NCI-H526 treated with DMSO at 0.1 percent for 48 hours (cell line): Measurements from ENCODE around the gene CLTRN.
"Not testable (repeated sequence)": the region's sequence is repeated elsewhere in the genome, so short reads cannot be mapped to it uniquely, and the experiment has no call there.

ENCODE experiments used
- DNase-seq: peaks from one replicate; lab custom pipeline; 2025; lab: John Stamatoyannopoulos, UW

The CLTRN gene, protein sequence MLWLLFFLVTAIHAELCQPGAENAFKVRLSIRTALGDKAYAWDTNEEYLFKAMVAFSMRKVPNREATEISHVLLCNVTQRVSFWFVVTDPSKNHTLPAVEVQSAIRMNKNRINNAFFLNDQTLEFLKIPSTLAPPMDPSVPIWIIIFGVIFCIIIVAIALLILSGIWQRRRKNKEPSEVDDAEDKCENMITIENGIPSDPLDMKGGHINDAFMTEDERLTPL

GRCh38 chrX:15664487-15665444, at the start of gene CLTRN:
Gene CLTRN, minus strand, starts transcription at chrX:15664805. Its CDS starts 30 bp downstream, at chrX:15664775.
- DNase-seq: no peak

DNA sequence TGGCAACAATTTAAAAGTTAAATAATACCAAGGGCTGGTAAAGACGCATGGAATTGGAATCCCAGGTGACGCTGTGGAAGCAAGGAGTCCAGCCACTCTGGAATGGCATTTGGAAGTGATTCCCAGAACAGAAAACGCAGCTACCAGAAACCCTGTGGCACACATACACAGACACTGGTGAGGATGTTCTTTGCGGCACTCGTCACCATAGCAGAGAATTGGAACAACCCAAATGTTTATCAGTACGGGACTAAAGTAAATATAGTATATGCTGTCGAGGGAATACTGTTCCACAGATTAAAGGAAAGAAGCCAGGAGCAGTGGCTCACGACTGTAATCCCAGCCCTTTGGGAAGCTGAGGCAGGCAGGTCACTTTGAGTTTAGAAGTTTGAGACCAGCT, 39.7 kb upstream of the CLTRN start:
- not testable (repeated sequence) for DNase-seq

- not testable (repeated sequence) for DNase-seq
Measured at GRCh38 chrX:15703809-15704208, 39.2 kb upstream of the CLTRN start.

- DNase-seq: no peak
Measured at GRCh38 chrX:15702488-15703371, 38.1 kb upstream of the CLTRN start.

- no peak for DNase-seq
Measured at GRCh38 chrX:15696516-15696915, 31.9 kb upstream of the CLTRN start.

GRCh38 chrX:15694941-15695451, 30.4 kb upstream of the CLTRN start:
- no peak for DNase-seq

GRCh38 chrX:15686818-15687685, 22.4 kb upstream of the CLTRN start:
- peak; percentile 55 for DNase-seq

- DNase-seq: no peak
Measured at GRCh38 chrX:15683193-15683592, 18.6 kb upstream of the CLTRN start.

- peak; percentile 1 for DNase-seq
Measured at GRCh38 chrX:15681433-15681832, 16.8 kb upstream of the CLTRN start.

DNA sequence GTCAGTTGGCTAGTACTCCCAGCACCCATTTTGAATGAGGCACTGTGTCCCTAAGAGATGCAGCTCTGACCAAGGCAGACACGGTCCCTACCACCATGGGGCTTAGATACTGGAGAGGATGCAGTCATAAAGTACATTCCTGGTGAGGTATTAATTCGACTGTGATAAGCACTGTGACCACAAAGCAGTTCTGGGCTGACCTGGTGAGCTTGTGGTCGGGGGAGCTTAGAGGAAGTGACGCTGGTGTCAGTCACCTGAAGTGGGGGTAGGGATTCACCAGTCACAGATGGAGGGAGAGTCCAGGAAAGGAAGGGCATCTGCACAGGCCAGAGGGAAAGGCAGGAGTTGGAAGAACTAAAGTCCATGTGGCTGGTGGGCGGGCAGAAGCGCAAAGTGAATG, 15.8 kb upstream of the CLTRN start:
- DNase-seq: no peak

GRCh38 chrX:15679246-15679645, 14.6 kb upstream of the CLTRN start:
- peak; percentile 72 for DNase-seq

GRCh38 chrX:15678339-15678738, 13.7 kb upstream of the CLTRN start:
- no peak for DNase-seq

DNA sequence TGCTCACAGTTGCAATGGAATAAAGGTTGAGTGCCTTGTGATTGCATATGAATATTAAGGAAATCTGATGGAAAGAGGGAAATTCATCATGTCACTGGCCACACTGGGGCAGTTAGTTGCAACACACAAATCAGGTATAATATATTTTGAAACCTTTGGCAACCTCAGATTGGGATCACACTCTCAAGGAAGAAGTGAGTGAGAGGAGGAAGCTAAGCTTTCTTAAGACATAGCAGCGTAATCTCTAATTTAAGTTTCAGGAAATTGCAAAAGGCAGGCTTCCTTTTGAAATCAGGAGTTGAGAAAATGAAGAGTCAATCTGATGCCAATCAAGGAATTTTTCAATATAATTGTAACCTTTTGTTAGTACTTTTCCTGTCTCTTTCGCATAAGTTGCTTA, 12.3 kb upstream of the CLTRN start:
- DNase-seq: no peak

- peak; percentile 94 for DNase-seq
Measured at GRCh38 chrX:15675490-15675921, 10.9 kb upstream of the CLTRN start.

GRCh38 chrX:15674841-15675489, 10.4 kb upstream of the CLTRN start:
- peak; percentile 96 for DNase-seq

DNA sequence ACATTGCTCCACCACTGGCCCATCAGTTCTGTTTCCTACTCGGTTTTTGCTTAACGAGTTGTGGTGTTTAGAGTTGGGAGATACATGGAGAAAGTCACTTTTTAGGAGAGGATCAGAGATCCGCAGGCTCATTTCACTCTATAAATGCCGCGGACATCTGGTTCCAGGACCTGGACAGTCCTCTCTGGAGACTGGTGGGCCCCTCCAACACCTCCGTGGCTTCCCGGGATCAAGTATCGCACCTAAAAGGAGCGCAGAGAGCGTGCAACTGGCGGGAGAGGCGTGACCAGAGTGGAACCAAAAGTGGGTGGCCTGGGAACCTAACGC, 9.9 kb upstream of the CLTRN start:
- DNase-seq: no peak

GRCh38 chrX:15673970-15674369, 9.4 kb upstream of the CLTRN start:
- DNase-seq: no peak

GRCh38 chrX:15672881-15673280, 8.3 kb upstream of the CLTRN start:
- DNase-seq: no peak

GRCh38 chrX:15663439-15663838, 1.2 kb downstream of the CLTRN start:
- DNase-seq: no peak

- not testable (repeated sequence) for DNase-seq
Measured at GRCh38 chrX:15654804-15655203, 9.8 kb downstream of the CLTRN start.

DNA sequence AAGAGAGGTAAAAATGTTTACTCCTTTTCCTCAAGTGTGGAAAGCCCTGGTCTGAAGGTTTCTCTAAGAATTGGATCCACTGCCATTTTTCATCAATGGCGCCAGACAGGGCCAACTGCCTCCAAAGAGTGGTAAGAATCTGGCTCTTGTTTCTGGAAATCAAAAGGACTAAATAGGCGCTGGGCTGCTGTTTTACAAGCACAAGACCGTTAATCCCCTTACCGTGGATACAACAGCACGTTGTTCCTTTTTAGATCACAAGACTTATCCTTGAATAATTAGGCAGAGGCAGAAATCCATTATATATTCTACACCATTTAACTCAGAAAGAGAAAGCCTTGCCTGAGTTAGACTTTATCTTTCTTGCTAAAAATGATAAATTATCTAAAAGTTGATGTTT, 10.6 kb downstream of the CLTRN start:
- no peak for DNase-seq
